B cell (primary cell): ENCODE data around the gene MORN1.

Experiments
- EZH2 ChIP-seq: IDR thresholded peaks from 2 replicates; pipeline ENCODE4 v1.6.1; 2012; ENCODE audit warnings: borderline replicate concordance, low read depth, mild to moderate bottlenecking, moderate library complexity, low read length; ENCODE audit not compliant: insufficient read depth, poor library complexity, severe bottlenecking
- TF ChIP-seq, protein P1 (sequence below): fragments of 200-600 bp; IDR thresholded peaks from one replicate; pipeline ENCODE4 v1.8.0; 2022; ENCODE audit warnings: antibody characterized with exemption, mild to moderate bottlenecking

DNA sequence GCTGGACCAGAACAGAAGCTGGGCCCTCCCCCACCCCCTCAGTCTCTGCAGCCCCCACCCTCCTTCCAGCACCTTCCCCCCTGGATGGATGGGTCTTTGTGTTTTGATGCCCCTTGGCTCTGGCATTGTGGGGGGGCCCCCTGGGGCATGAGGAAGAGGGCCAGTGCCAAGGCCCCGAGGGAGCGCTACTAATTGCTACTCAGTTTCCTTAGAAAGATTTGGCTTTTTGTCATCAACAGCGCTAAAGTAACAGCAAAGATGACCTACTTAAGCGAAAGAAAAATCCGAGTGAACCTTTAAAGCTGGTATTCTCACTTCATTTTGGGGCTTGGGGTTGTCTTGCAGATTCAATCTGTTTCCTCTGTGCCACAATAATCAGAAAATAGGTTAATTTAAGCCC, 99.8 kb downstream of the MORN1 start:
- TF ChIP-seq, protein P1, sequence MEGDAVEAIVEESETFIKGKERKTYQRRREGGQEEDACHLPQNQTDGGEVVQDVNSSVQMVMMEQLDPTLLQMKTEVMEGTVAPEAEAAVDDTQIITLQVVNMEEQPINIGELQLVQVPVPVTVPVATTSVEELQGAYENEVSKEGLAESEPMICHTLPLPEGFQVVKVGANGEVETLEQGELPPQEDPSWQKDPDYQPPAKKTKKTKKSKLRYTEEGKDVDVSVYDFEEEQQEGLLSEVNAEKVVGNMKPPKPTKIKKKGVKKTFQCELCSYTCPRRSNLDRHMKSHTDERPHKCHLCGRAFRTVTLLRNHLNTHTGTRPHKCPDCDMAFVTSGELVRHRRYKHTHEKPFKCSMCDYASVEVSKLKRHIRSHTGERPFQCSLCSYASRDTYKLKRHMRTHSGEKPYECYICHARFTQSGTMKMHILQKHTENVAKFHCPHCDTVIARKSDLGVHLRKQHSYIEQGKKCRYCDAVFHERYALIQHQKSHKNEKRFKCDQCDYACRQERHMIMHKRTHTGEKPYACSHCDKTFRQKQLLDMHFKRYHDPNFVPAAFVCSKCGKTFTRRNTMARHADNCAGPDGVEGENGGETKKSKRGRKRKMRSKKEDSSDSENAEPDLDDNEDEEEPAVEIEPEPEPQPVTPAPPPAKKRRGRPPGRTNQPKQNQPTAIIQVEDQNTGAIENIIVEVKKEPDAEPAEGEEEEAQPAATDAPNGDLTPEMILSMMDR, result no peak
- no peak for TF ChIP-seq EZH2
